Lower lobe of right lung (tissue), 2 donors: ENCODE results near the gene PKHD1. TPM values are rescaled to one million over a fixed set of nuclear protein-coding genes. Genes with fewer than 3 reads are reported as not detected.

Experiments
- ATAC-seq, 2 donors: fragments of 200-7000 bp; cut with Tn5 transposase; one replicate each; pipeline ENCODE4 v1.9.1; 2020 to 2022; ENCODE audit warnings: mild to moderate bottlenecking in 2 of 2, moderate library complexity in 2 of 2
- DNase-seq: peaks from one replicate; pipeline ENCODE4 v3.0.0-alpha.2; 2020
- H3K27ac ChIP-seq: fragments of 200-600 bp; one replicate; pipeline ENCODE4 v1.8.0; 2022
- H3K27me3 ChIP-seq: fragments of 200-600 bp; one replicate; pipeline ENCODE4 v1.8.0; 2022; ENCODE audit warnings: low read depth
- H3K36me3 ChIP-seq: fragments of 200-600 bp; one replicate; pipeline ENCODE4 v1.8.0; 2022; ENCODE audit warnings: mild to moderate bottlenecking
- H3K4me1 ChIP-seq: fragments of 200-600 bp; one replicate; pipeline ENCODE4 v1.8.0; 2022
- H3K4me3 ChIP-seq: fragments of 200-600 bp; one replicate; pipeline ENCODE4 v1.8.0; 2022; ENCODE audit warnings: mild to moderate bottlenecking
- H3K9me3 ChIP-seq: fragments of 200-600 bp; one replicate; pipeline ENCODE4 v1.8.0; 2022
- intact Hi-C: fragments of 100-400 bp; cut with DNase I; formaldehyde crosslinking; loops from one replicate; pipeline ENCODE4 v1.11.0; 2022
- total RNA-seq: library from RNA; stranded (reverse); fragmentation: NEBNext Ultra II Directional; extraction: Animal tissue kit (Norgen Biotek cat#: 25700); gene quantifications from one replicate; pipeline ENCODE4 v1.2.1, GENCODE V29; 2021
- TF ChIP-seq, protein P1 (sequence below): fragments of 200-600 bp; IDR thresholded peaks from one replicate; pipeline ENCODE4 v1.8.0; 2022; ENCODE audit warnings: antibody characterized with exemption, mild to moderate bottlenecking
- donor health status: DM: no; HTN: yes; CAD: no; lungs with severe emphysema.

The PKHD1 gene
- total RNA-seq, 1 donor from 2014 or later = 0.09 TPM

DNA sequence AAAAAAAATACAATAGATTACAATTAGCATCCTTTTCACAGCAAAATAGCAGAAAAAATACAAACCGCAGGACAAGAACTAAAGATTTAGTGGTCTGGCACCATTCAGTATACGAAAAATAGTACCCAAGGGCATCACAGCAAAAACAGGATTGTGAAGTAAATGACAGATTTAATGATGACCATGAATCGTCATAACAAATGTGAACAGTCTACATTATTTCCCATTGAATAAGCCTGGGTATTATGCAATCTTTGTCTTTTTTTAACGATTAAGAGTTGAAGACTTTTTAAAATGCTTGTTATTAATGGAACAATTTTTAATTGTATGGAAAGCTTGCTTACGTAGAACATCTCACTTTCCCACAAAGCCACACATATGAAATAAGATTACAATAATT lies 432.8 kb downstream of the PKHD1 start:
- Histone ChIP-seq H3K4me3 (no peak overlapping the region), H3K36me3 (no peaks in the 10 kb centered on the region), H3K4me1 (no peaks in the 10 kb centered on the region), H3K27me3 (no peaks in the 10 kb centered on the region), H3K27ac (no peak overlapping the region), H3K9me3 (no peaks in the 10 kb centered on the region)
- intact Hi-C loops = no loop called here
- no peak for ATAC-seq
- no peak for DNase-seq
- TF ChIP-seq, protein P1, sequence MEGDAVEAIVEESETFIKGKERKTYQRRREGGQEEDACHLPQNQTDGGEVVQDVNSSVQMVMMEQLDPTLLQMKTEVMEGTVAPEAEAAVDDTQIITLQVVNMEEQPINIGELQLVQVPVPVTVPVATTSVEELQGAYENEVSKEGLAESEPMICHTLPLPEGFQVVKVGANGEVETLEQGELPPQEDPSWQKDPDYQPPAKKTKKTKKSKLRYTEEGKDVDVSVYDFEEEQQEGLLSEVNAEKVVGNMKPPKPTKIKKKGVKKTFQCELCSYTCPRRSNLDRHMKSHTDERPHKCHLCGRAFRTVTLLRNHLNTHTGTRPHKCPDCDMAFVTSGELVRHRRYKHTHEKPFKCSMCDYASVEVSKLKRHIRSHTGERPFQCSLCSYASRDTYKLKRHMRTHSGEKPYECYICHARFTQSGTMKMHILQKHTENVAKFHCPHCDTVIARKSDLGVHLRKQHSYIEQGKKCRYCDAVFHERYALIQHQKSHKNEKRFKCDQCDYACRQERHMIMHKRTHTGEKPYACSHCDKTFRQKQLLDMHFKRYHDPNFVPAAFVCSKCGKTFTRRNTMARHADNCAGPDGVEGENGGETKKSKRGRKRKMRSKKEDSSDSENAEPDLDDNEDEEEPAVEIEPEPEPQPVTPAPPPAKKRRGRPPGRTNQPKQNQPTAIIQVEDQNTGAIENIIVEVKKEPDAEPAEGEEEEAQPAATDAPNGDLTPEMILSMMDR = no peak

DNA sequence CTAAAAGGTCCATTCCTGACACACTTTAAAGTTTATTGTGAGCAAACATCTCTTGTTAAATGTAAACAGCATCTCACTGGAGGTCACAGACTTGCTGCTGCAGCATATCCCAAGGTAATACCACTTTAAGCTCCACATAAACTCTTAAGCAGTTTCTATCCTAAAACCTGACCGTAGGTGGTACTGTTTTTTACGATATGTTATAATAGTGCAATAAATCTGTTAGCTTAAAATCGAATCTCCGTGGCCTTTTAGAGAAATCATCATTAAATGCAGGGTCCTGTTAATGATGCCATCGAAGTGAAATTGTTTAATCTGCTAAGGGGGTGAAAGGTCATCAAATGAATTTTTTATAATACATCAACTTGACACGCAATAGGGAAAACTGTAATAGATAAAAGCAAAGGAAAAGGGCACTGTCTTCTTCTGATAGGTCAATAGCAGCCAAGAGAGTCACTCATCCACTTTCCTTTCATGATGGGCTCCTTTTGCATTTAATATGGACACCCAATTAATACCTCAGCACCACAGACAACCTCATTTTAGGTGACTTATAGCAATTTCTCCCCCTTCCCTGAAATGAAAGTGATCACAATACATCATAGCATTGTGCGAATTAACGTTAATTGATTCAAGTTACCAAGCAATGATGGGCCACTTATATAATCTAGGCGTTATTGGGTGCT lies 436.1 kb downstream of the PKHD1 start:
- TF ChIP-seq, protein P1 = no peak
- ATAC-seq (no peak), DNase-seq (no peak)
- no peak overlapping the region for H3K4me3 ChIP-seq
- H3K9me3 ChIP-seq = no peaks in the 10 kb centered on the region
- no peaks in the 10 kb centered on the region for H3K4me1 ChIP-seq
- no peaks in the 10 kb centered on the region for H3K36me3 ChIP-seq
- intact Hi-C loops = no loop called here
- no peak overlapping the region for H3K27ac ChIP-seq
- no peaks in the 10 kb centered on the region for H3K27me3 ChIP-seq

DNA sequence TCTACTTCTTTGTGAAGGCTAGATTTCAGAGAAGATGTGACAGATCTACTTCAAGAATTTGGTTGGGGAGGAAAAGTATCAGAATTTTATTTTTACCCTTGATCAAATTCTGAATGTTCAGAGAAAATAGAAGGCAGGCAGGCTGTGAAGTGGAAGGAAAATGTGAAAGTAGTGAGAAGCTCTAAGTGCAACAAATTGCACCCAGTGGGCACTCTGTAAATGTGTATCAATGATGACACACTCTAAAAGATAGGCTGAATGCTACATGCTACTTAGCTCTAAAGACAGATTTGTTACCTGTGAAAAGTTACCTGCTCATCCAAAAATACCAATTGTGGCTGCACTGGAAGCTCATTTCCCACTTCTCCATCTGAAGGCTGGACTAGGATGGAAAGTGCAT lies 438.6 kb downstream of the PKHD1 start:
- DNase-seq = no peak
- Histone ChIP-seq H3K9me3 (no peaks in the 10 kb centered on the region), H3K27ac (no peak overlapping the region), H3K36me3 (no peaks in the 10 kb centered on the region), H3K27me3 (no peaks in the 10 kb centered on the region), H3K4me3 (no peak overlapping the region), H3K4me1 (no peaks in the 10 kb centered on the region)
- TF ChIP-seq, protein P1 = no peak
- intact Hi-C loops = no loop called here
- no peak for ATAC-seq

DNA sequence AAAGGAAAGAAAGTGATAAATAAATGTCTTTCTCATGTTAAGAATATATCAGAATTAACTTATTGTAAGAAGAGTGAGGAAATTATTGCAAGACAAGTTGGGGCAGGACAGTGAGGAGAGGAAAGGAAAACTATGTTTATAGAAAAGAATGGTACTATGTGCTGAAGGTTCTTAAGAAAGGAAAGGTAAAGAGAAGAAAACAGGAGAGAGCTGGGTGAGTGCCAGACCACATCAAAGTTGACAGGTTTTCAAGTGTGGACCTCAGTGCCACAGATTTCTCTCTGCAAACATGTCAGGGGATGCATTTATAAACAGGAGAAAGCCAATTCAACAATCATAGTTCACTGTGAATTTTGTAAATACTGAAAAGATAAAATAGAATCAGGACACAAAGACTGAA lies 439.2 kb downstream of the PKHD1 start:
- Histone ChIP-seq H3K27me3 (no peaks in the 10 kb centered on the region), H3K4me1 (no peaks in the 10 kb centered on the region), H3K4me3 (no peak overlapping the region), H3K9me3 (no peaks in the 10 kb centered on the region), H3K27ac (no peak overlapping the region), H3K36me3 (no peaks in the 10 kb centered on the region)
- intact Hi-C loops = no loop called here
- TF ChIP-seq, protein P1 = no peak
- ATAC-seq (no peak), DNase-seq (no peak)

DNA sequence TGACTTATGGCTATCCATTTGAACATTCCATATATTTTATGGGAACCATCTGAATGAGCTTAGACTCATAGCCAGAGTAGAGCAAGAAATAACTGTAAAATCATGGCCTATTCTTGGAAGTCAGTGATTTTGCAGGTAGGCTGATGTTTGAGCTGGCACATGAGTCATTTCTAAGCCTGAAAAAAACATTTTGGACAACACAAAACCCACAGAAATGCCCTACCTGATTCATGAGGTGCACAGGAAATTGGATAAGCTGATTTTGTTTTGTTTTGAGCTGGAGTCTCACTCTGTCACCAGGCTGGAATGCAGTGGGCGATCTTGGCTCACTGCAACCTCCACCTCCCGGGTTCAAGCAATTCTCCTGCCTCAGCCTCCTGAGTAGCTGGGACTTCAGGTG lies 443.0 kb downstream of the PKHD1 start:
- H3K27me3 ChIP-seq = no peaks in the 10 kb centered on the region
- DNase-seq (no peak), ATAC-seq (no peak)
- H3K9me3 ChIP-seq = no peaks in the 10 kb centered on the region
- intact Hi-C loops = no loop called here
- H3K4me3 ChIP-seq = no peak overlapping the region
- TF ChIP-seq, protein P1 = no peak
- H3K36me3 ChIP-seq = no peaks in the 10 kb centered on the region
- no peaks in the 10 kb centered on the region for H3K4me1 ChIP-seq
- H3K27ac ChIP-seq = no peak overlapping the region
